ENCODE measurements around the gene NR2E1. TPM values are rescaled to one million over a fixed set of nuclear protein-coding genes. Genes with fewer than 3 reads are reported as not detected.

Gene NR2E1
- total and polyA plus RNA-seq, 8 donors = not detected

DNA sequence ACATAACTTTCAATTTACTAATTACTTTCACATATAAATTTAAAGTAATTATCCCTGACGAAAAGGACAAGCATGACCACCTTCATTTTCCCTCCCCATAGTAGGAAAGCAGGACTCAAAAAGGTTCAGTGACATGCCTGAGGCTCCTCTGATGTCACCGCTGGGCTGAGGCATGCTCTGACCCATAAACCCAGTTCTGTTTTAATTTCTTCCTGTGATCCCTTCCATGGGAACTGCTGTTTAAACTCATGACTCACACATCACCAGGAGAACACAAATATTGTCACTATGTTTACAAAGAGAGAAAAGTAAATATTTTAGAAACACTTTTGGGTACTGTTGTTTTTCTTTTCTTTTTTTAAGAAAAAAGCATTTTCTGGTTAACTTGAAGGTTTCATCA, 38.0 kb upstream of the NR2E1 start:
- Histone ChIP-seq H3K27me3 (peaks cover 3 to 72% (median 17%) of the 10 kb centered on the region in 3 donors), H3K4me3 (no peak overlapping the region), H3K36me3 (no peaks in the 10 kb centered on the region), H3K4me1 (peaks cover 0 to 10% (median 2%) of the 10 kb centered on the region in 4 donors), H3K27ac (no peak overlapping the region), H3K9me3 (peaks cover 0 to 4% (median 0%) of the 10 kb centered on the region in 4 donors)
- TF ChIP-seq POLR2A (IDR thresholded peaks at IDR 0.05) (no peak), POLR2AphosphoS5 (IDR thresholded peaks at IDR 0.05) (no peak), EP300 (IDR thresholded peaks at IDR 0.05) (no peak)
- TF ChIP-seq, protein P1, sequence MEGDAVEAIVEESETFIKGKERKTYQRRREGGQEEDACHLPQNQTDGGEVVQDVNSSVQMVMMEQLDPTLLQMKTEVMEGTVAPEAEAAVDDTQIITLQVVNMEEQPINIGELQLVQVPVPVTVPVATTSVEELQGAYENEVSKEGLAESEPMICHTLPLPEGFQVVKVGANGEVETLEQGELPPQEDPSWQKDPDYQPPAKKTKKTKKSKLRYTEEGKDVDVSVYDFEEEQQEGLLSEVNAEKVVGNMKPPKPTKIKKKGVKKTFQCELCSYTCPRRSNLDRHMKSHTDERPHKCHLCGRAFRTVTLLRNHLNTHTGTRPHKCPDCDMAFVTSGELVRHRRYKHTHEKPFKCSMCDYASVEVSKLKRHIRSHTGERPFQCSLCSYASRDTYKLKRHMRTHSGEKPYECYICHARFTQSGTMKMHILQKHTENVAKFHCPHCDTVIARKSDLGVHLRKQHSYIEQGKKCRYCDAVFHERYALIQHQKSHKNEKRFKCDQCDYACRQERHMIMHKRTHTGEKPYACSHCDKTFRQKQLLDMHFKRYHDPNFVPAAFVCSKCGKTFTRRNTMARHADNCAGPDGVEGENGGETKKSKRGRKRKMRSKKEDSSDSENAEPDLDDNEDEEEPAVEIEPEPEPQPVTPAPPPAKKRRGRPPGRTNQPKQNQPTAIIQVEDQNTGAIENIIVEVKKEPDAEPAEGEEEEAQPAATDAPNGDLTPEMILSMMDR (IDR thresholded peaks at IDR 0.05) = no peak
- intact Hi-C loops (cut with DNase I; ENCODE audit: low total_unique reads) = no loop called here
- peak in 1 of 2 donors; percentile 60 for DNase-seq
- WGBS, 5 donors = 49 to 85% (median 60%) methylated on average over 2 of the region's 2 CpGs

DNA sequence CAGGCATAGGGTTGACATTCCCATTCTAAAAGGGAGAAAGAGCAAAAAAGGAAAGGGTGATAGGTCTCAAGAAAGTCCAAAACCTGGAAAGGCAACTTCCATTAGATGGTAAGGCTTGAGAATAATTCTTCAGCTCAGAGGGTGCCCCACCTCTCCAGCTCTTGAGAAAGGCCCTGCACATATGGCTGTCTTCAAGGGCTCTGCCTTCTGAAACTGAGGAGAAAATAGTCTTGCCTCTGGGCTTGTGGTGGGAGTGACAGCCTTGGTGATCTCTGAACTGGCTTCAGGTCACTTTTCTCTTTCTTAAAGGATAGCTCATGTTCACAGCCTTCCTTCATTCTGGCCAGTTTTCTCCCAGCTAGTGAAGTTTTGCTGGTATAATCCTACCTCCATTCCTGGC, 35.6 kb upstream of the NR2E1 start:
- no peak for DNase-seq
- TF ChIP-seq POLR2A (IDR thresholded peaks at IDR 0.05) = no peak
- TF ChIP-seq POLR2AphosphoS5 (IDR thresholded peaks at IDR 0.05) = no peak
- no peak for TF ChIP-seq EP300 (IDR thresholded peaks at IDR 0.05)
- TF ChIP-seq, protein P1 (IDR thresholded peaks at IDR 0.05) = no peak
- Histone ChIP-seq H3K4me3 (no peak overlapping the region), H3K27me3 (peaks cover 0 to 67% (median 15%) of the 10 kb centered on the region in 3 donors), H3K4me1 (peaks cover 8 to 24% (median 14%) of the 10 kb centered on the region in 4 donors), H3K9me3 (no peaks in the 10 kb centered on the region), H3K27ac (no peak overlapping the region), H3K36me3 (no peaks in the 10 kb centered on the region)
- intact Hi-C loops (cut with DNase I; ENCODE audit: low total_unique reads) = no loop called here

DNA sequence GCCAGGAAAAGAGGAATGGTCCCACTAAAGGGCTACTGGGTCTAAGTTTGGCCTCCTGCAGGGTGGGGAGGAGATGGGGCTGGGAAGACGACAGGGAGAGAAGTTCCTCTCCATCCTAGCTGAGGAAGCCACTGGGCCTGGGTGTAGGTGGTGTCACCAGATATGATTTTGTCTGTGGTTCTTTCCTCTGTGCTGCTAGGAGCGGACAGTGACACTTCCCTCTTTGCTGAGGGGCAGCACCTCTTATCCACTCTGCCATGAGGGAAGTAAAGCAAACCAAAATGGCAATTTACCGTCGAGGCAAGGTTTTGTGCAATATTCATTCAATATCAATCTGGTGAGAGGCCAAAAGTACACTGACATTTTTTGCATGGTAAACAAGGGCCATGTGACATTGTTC, 33.0 kb upstream of the NR2E1 start:
- intact Hi-C loops (cut with DNase I; ENCODE audit: low total_unique reads) = no loop called here
- WGBS, 5 donors = 68 to 89% (median 74%) methylated on average over 4 of the region's 4 CpGs
- H3K27me3 ChIP-seq = peaks cover 0 to 69% (median 22%) of the 10 kb centered on the region in 3 donors
- no peaks in the 10 kb centered on the region for H3K9me3 ChIP-seq
- TF ChIP-seq EP300 (IDR thresholded peaks at IDR 0.05) (no peak), POLR2A (IDR thresholded peaks at IDR 0.05) (no peak), POLR2AphosphoS5 (IDR thresholded peaks at IDR 0.05) (no peak)
- TF ChIP-seq, protein P1 (IDR thresholded peaks at IDR 0.05) = no peak
- H3K4me1 ChIP-seq = peaks cover 8 to 18% (median 13%) of the 10 kb centered on the region in 4 donors
- H3K36me3 ChIP-seq = no peaks in the 10 kb centered on the region
- no peak for DNase-seq
- H3K4me3 ChIP-seq = no peak overlapping the region
- H3K27ac ChIP-seq = no peak overlapping the region

DNA sequence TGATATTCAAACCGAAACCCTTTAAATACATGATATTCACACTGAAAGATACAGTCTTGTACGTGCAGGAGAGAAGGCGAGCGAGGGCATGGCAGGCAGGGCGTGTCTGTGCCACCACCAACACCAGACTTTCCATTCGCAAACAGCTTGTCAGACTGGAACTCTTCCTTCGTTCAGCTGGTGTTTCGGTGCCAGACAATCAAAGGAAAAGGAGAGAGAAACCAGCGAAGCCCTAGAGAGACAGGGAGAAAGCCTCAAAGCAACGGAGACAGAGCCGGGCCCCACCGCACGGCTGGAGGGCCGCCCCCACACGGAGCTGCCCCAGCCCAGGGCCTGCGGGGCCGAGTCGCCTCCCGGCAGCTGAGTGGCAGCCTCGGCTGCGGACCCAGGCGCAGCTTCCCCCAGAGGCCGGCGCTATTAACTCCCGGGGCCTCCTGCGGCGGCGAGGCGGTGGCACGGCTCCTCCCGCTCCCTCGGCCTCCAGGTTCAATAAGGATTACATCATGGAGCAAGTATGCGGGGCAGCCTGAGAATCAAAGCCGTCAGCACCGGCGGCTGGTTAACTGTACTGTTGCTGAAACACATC, 32.1 kb upstream of the NR2E1 start:
- TF ChIP-seq POLR2A (IDR thresholded peaks at IDR 0.05) (no peak), POLR2AphosphoS5 (IDR thresholded peaks at IDR 0.05) (peak in 1 of 3 donors; percentile 31), EP300 (IDR thresholded peaks at IDR 0.05) (no peak)
- TF ChIP-seq, protein P1 (IDR thresholded peaks at IDR 0.05) = peak in 1 of 7 experiments; percentile 12
- Histone ChIP-seq H3K36me3 (no peaks in the 10 kb centered on the region), H3K9me3 (no peaks in the 10 kb centered on the region), H3K4me3 (peak overlapping the region; percentile 42 to 53 (median 48)), H3K4me1 (peaks cover 8 to 16% (median 11%) of the 10 kb centered on the region in 4 donors), H3K27ac (peak overlapping the region; percentile 33 to 85 (median 73)), H3K27me3 (peaks cover 0 to 75% (median 22%) of the 10 kb centered on the region in 3 donors)
- 2 to 9% (median 4%) methylated on average over 22 to 36 of the region's 36 CpGs for WGBS, 5 donors
- intact Hi-C loops (cut with DNase I; ENCODE audit: low total_unique reads) = no loop called here
- peak; percentile 71 to 94 for DNase-seq

Measured in stomach (tissue), 9 donors.